Measurements from ENCODE around the gene SMARCC1.
A peak's percentile ranks its signal among the peaks of the same experiment; 100 is the strongest.

The SMARCC1 gene

GRCh38 chr3:47652142-47652541 is 129.6 kb downstream of the SMARCC1 start:
- no peak for DNase-seq (ENCODE audit: low read depth)
- TF ChIP-seq CTCF (conservative IDR thresholded peaks at IDR 0.05; ENCODE audit: low read length), result no peak
- H3K4me3 ChIP-seq (ENCODE audit: low read length), result no peak overlapping the region

- no peak for DNase-seq (ENCODE audit: low read depth)
- TF ChIP-seq CTCF (conservative IDR thresholded peaks at IDR 0.05; ENCODE audit: low read length), result no peak
- H3K4me3 ChIP-seq (ENCODE audit: low read length), result no peak overlapping the region
These were observed 131.4 kb downstream of the SMARCC1 start for GRCh38 chr3:47650294-47650693.

GRCh38 chr3:47647550-47647949 is 134.1 kb downstream of the SMARCC1 start:
- DNase-seq (ENCODE audit: low read depth), result no peak
- TF ChIP-seq CTCF (conservative IDR thresholded peaks at IDR 0.05; ENCODE audit: low read length), result no peak
- H3K4me3 ChIP-seq (ENCODE audit: low read length), result no peak overlapping the region

- DNase-seq (ENCODE audit: low read depth), result peak; percentile 88
These were observed 135.3 kb downstream of the SMARCC1 start for GRCh38 chr3:47646362-47646761.

GRCh38 chr3:47645551-47645950 is 136.1 kb downstream of the SMARCC1 start:
- peak; percentile 18 for DNase-seq (ENCODE audit: low read depth)
- no peak overlapping the region for H3K4me3 ChIP-seq (ENCODE audit: low read length)
- no peak for TF ChIP-seq CTCF (conservative IDR thresholded peaks at IDR 0.05; ENCODE audit: low read length)

More at GRCh38 chr3:47646362-47646761, 135.3 kb downstream of the SMARCC1 start:
- TF ChIP-seq CTCF (conservative IDR thresholded peaks at IDR 0.05; ENCODE audit: low read length), result no peak
- H3K4me3 ChIP-seq (ENCODE audit: low read length), result no peak overlapping the region

- TF ChIP-seq CTCF (conservative IDR thresholded peaks at IDR 0.05; ENCODE audit: low read length), result no peak
- no peak overlapping the region for H3K4me3 ChIP-seq (ENCODE audit: low read length)
- DNase-seq (ENCODE audit: low read depth), result no peak
These were observed 138.6 kb downstream of the SMARCC1 start for GRCh38 chr3:47643092-47643491.

GRCh38 chr3:47641739-47642138 is 140.0 kb downstream of the SMARCC1 start:
- no peak for TF ChIP-seq CTCF (conservative IDR thresholded peaks at IDR 0.05; ENCODE audit: low read length)
- DNase-seq (ENCODE audit: low read depth), result no peak
- H3K4me3 ChIP-seq (ENCODE audit: low read length), result no peak overlapping the region

Data from AG10803 (cell line).